Natural killer cell (primary cell): ENCODE data around the gene AADACL4. TPM values are rescaled to one million over a fixed set of nuclear protein-coding genes. Genes with fewer than 3 reads are reported as not detected.
A peak's percentile ranks its signal among the peaks of the same experiment; 100 is the strongest.

Experiments
- ATAC-seq, 3 donors: fragments of 150-1000 bp in 2 of 3; fragments of 200-7000 bp in 1 of 3; cut with Tn5 transposase; 1 replicate in 1 of 3; 2 replicates in 2 of 3; pipeline ENCODE4 v1.10.0; 2021; ENCODE audit warnings: mild to moderate bottlenecking in 2 of 3, moderate library complexity in 2 of 3
- DNase-seq, 2 donors: peaks; one replicate each; pipeline versions ENCODE4 v3.0.0 to v3.0.0-alpha.2; 2013 to 2021; ENCODE audit warnings: mixed read lengths in 1 of 2
- H3K27ac ChIP-seq: one replicate; pipeline ENCODE4 v1.5.1; 2013; ENCODE audit warnings: mild to moderate bottlenecking, low read length
- H3K27me3 ChIP-seq: one replicate; pipeline ENCODE4 v1.6.1; 2013; ENCODE audit warnings: low read length; ENCODE audit not compliant: control insufficient read depth, insufficient read depth
- H3K36me3 ChIP-seq: one replicate; pipeline ENCODE4 v1.6.1; 2013; ENCODE audit warnings: low read length; ENCODE audit not compliant: control insufficient read depth, insufficient read depth
- H3K4me1 ChIP-seq: one replicate; pipeline ENCODE4 v1.6.1; 2013; ENCODE audit warnings: low read length; ENCODE audit not compliant: control insufficient read depth, insufficient read depth
- H3K4me3 ChIP-seq: one replicate; pipeline ENCODE4 v1.5.1; 2013; ENCODE audit warnings: low read length
- H3K9me3 ChIP-seq: one replicate; pipeline ENCODE4 v1.6.1; 2013; ENCODE audit warnings: low read length; ENCODE audit not compliant: control insufficient read depth, insufficient read depth
- H3K27ac Mint-ChIP-seq, 2 donors: one replicate each; pipeline ENCODE4 v1.8.0; 2022; ENCODE audit warnings: mild to moderate bottlenecking in 2 of 2, mixed read lengths in 2 of 2, moderate library complexity in 1 of 2
- H3K27me3 Mint-ChIP-seq, 2 donors: one replicate each; pipeline ENCODE4 v1.8.0; 2022; ENCODE audit warnings: low read depth in 2 of 2, mixed read lengths in 2 of 2
- H3K36me3 Mint-ChIP-seq: one replicate; pipeline ENCODE4 v1.8.0; 2022; ENCODE audit warnings: mixed read lengths
- H3K4me1 Mint-ChIP-seq, 2 donors: one replicate each; pipeline ENCODE4 v1.8.0; 2022; ENCODE audit warnings: mixed read lengths in 2 of 2
- H3K4me3 Mint-ChIP-seq: one replicate; pipeline ENCODE4 v1.8.0; 2022; ENCODE audit warnings: mild to moderate bottlenecking, moderate library complexity, mixed read lengths
- H3K9me3 Mint-ChIP-seq, 2 donors: one replicate each; pipeline ENCODE4 v1.8.0; 2022; ENCODE audit warnings: mixed read lengths in 2 of 2
- CTCF ChIP-seq: fragments of 200-600 bp; IDR thresholded peaks from one replicate; pipeline ENCODE4 v1.8.0; 2022; ENCODE audit warnings: antibody characterized with exemption
- WGBS: methylation state at CpG from one replicate; pipeline ENCODE4 v1.1.7; 2013; ENCODE audit warnings: missing lambda C conversion rate; ENCODE audit not compliant: insufficient coverage; 5-methylcytosine and 5-hydroxymethylcytosine counted together
- intact Hi-C: fragments of 100-400 bp; cut with micrococcal nuclease; formaldehyde crosslinking; loops from one replicate; pipeline ENCODE4 v1.14.2; 2022
- total RNA-seq, 4 donors: library from RNA; stranded (reverse); fragments of 120-200 nt in 1 of 4; gene quantifications; one replicate each; pipeline versions ENCODE4 v1.2.3 to v1.2.4, GENCODE V29; 2013 to 2022

AADACL4 gene
- total RNA-seq, 3 donors from 2014 or later (not counting 1 experiment from before 2014, with no cell fraction given), result not detected

DNA sequence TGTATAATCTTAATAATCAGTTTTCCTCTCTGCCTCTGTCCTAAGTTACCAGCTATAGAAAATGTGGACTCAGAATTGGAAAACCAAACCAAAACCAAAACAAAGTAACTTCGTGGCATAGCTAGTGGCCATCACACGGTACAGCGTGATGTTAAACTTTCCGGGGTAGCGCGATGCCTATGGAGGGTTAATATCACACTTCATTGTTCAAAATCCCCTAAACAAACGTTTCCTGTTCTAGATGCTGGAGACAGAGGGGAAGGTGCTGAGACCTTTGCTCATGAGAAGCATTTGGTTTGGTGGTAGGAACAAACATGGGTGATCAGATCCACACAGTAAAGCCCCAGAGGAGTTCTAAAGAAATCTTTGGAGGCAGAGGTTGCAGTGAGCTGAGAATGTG is 4.9 kb downstream of the AADACL4 start:
- H3K27ac ChIP-seq, result no peak overlapping the region
- no peak for TF ChIP-seq CTCF
- H3K9me3 ChIP-seq, result no peaks in the 10 kb centered on the region
- no peaks in the 10 kb centered on the region for H3K4me1 ChIP-seq
- DNase-seq (no peak), ATAC-seq (peak; percentile 61 to 95 (median 89))
- Mint-ChIP-seq H3K9me3 (no peaks in the 10 kb centered on the region), H3K36me3 (no peaks in the 10 kb centered on the region), H3K4me1 (peaks cover 7 to 8% of the 10 kb centered on the region in 2 donors), H3K27ac (peak overlapping the region; percentile 24 to 61), H3K27me3 (peaks cover 9 to 16% of the 10 kb centered on the region in 2 donors), H3K4me3 (peak overlapping the region; percentile 29)
- 67% methylated on average over 1 of the region's 7 CpGs for WGBS
- intact Hi-C loops, result no loop called here
- H3K36me3 ChIP-seq, result no peaks in the 10 kb centered on the region
- no peaks in the 10 kb centered on the region for H3K27me3 ChIP-seq
- H3K4me3 ChIP-seq, result no peak overlapping the region

DNA sequence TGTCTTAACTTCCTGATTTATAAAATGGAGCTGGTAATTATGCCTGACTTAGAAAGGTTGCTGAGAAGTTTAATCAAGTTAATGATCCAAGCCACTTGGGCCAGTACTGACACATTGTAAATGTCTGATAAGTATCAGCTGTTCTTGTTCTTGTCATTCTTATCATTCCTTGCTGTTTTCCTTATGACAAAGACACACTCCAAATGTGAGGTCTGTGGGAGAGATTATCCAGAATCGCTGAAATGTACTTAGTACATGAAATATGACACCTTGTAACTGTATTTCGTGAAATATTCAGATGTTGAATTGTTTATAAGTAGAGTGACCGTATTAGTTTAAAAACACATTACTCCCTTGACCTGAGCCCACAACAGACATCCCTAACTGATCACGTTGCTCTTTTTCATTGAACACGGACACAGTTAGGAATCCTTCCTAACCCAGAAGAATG is 6.1 kb downstream of the AADACL4 start:
- 93% methylated on average over 4 of the region's 5 CpGs for WGBS

DNA sequence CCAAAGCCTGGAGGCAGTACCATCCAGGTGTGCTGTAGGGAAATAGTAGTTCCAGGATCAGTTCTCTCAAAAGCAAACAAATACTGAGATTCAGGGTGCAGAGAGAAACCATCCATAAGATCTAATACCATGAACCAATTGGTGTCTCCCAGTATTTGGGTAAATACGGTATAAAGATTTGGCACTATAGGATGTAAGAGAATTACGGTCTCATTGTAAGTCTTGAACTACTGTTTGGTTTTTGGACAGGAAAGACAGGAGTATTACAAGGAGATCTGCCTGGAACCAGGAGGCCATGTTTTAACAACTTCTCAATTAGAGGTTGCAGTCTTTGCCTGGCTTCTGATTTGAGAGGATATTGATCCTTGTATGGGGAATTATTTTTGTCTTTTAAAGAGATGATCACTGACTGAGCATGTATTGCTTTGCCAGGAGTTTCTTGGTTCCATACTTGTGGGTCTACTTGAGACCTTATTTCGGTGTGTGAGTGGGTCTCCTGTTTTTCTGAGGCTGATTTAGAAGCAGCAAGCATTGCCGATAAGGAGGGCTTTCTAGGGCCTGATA is 10.2 kb downstream of the AADACL4 start:
- H3K36me3 ChIP-seq, result no peaks in the 10 kb centered on the region
- intact Hi-C loops, result no loop called here
- no peak overlapping the region for H3K4me3 Mint-ChIP-seq
- no peaks in the 10 kb centered on the region for H3K36me3 Mint-ChIP-seq
- no peaks in the 10 kb centered on the region for H3K9me3 Mint-ChIP-seq
- H3K27ac Mint-ChIP-seq, result no peak overlapping the region
- no peaks in the 10 kb centered on the region for H3K4me1 ChIP-seq
- ATAC-seq (no peak), DNase-seq (no peak)
- H3K9me3 ChIP-seq, result no peaks in the 10 kb centered on the region
- H3K27me3 ChIP-seq, result no peaks in the 10 kb centered on the region
- TF ChIP-seq CTCF, result no peak
- 92% methylated on average over 4 of the region's 4 CpGs for WGBS
- H3K4me1 Mint-ChIP-seq, result peaks cover 9 to 10% of the 10 kb centered on the region in 2 donors
- H3K27ac ChIP-seq, result no peak overlapping the region
- peaks cover 9 to 10% of the 10 kb centered on the region in 2 donors for H3K27me3 Mint-ChIP-seq
- no peak overlapping the region for H3K4me3 ChIP-seq

More for the DNA sequence above, 6.1 kb downstream of the AADACL4 start:
- H3K4me1 Mint-ChIP-seq, result peaks cover 7 to 8% of the 10 kb centered on the region in 2 donors
- H3K27me3 ChIP-seq, result no peaks in the 10 kb centered on the region
- H3K36me3 ChIP-seq, result no peaks in the 10 kb centered on the region
- no peak overlapping the region for H3K4me3 ChIP-seq
- H3K9me3 Mint-ChIP-seq, result no peaks in the 10 kb centered on the region
- no peaks in the 10 kb centered on the region for H3K36me3 Mint-ChIP-seq
- H3K4me3 Mint-ChIP-seq, result no peak overlapping the region
- ATAC-seq (no peak), DNase-seq (no peak)
- H3K4me1 ChIP-seq, result no peaks in the 10 kb centered on the region
- no peak overlapping the region for H3K27ac ChIP-seq
- no peaks in the 10 kb centered on the region for H3K9me3 ChIP-seq
- no peak for TF ChIP-seq CTCF
- intact Hi-C loops, result no loop called here
- H3K27ac Mint-ChIP-seq, result no peak overlapping the region
- peaks cover 9 to 16% of the 10 kb centered on the region in 2 donors for H3K27me3 Mint-ChIP-seq

DNA sequence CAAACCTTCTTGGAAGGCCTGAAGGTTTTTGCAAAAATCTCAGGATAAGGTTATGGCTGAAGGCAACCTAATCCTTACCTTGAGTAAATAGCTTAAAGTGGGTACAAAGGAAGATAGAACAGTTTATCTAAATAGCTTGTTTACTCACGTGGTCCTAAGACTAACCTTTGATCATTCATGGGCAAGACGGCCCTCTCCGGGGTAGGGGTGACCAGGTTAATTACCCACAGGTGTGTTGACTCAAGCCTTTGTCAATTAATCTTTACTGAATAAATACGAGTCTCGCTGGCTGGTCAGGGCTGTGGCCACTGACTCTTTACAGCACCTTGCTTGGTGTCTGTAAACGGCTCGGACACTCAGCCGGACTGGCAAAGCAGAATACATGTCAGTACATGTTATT is 10.8 kb downstream of the AADACL4 start:
- Mint-ChIP-seq H3K27me3 (peaks cover 7 to 8% of the 10 kb centered on the region in 2 donors), H3K9me3 (no peaks in the 10 kb centered on the region), H3K4me3 (no peak overlapping the region), H3K4me1 (peaks cover 6 to 7% of the 10 kb centered on the region in 2 donors), H3K36me3 (no peaks in the 10 kb centered on the region), H3K27ac (no peak overlapping the region)
- Histone ChIP-seq H3K27me3 (no peaks in the 10 kb centered on the region), H3K4me3 (no peak overlapping the region), H3K9me3 (no peaks in the 10 kb centered on the region), H3K36me3 (no peaks in the 10 kb centered on the region), H3K27ac (no peak overlapping the region), H3K4me1 (no peaks in the 10 kb centered on the region)
- no peak for TF ChIP-seq CTCF
- intact Hi-C loops, result loop anchor here (5.0 kb wide), 1 partner anchor 537 kb away; no protein-coding TSS in a partner anchor
- DNase-seq, result no peak
- ATAC-seq, result no peak
- WGBS, result 90% methylated on average over 8 of the region's 8 CpGs
